ENCODE measurements around the gene ZNF865.

The ZNF865 gene

DNA sequence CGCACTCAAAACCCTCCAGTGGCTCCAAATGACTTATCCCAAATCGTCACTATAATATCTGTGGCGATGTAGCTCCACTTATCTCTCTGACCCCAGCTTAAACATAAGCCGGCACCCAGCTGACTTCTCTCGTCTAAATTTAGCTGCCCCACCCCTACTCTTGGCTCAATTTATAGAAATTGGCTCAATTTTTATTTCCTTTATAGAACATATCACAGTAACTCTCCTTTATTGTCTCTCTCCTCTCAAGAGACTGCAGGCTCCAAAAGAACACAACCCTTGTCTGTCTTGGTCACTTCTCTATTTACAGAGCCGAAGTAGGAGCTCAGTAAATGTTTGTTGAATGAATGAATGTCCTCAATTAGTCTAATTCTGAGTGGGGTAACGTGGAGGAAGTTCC, 18.1 kb downstream of the ZNF865 start:
- no peak for DNase-seq (ENCODE audit: low read depth in 2 of 2)

DNA sequence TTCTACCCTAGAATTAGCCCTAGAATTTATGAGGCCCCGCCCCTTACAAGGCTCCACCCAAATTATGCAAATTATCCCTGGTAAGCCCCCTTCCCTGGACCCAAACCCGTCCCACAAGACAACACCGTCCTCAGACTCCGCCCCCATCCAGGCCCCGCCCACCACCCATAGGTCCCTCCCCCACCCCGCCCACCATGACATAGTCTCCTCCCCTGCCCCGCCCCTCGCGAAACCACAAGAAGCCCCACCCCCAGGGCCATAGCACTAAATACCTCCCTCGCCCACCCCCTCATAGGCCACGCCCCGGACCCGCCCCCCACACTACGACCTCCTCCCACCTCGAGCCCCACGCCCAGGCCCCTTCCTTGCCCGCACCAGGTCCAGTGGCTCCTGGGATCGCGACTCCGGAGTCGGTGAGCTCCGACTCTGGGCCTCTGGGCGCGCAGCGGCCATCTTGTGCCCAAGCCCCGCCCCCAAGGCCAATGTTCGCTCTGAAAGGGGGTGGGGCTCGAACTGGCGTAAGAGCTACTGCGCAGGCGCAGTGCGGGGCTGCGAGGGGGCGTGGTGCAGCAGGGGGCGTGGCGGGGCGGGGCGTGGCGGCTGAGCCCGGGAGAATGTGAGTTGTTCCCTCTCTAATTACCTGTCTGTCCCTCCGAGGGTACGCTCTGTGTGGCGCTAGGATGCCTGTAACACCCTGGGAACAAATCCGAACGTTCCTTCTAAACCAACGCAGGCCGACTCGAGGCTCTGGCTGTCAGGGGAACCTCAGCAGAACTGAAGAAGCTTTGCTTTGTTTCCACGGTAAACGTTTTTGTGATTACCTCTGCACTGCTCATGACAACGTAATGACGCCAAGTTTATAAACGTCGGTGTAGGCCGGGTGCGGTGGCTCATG, 18.9 kb downstream of the ZNF865 start, which contains the start of gene ZNF784:
ZNF784 (minus strand) TSS at position 458 of the 895 bp plus-strand sequence; CDS start at position 453, 5 bp downstream.
- DNase-seq (ENCODE audit: low read depth in 2 of 2): peak; percentile 88

DNA sequence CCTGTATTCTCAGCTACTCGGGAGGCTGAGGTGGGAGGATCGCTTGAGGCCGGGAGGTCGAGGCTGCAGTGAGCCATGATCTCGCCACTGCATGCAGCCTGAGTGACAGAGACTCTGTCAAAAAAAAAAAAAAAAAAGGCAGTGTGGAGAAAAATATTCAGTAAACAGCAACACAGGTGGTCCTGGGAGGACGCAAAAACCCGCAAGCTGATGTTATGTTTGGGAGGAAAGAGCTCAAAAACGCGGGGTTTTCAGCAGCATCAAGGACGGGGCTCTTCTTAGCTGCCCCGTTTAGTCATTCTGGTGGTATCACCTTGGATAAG, 19.5 kb downstream of the ZNF865 start:
- DNase-seq (ENCODE audit: low read depth in 2 of 2): no peak

GRCh38 chr19:55626350-55626749, 20.9 kb downstream of the ZNF865 start:
- DNase-seq (ENCODE audit: low read depth in 2 of 2): peak in 1 of 2 donors; percentile 21

DNA sequence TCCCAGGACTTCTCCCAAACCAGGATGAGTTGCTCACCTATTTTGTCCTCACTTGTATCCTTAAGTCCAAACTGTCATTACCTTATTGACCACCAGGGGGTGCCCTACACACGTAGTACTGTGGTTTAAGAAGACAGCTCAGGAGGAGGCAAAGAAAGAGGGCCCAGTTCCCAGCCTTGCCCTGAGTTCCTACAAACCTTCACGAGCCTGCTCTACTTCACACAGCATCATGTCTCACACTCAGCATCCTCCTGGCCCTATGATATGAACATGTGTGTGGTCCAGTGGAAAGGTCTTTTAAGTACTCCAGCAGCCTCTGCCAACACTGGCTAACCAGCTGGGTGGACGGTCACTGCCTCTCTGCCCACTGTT, 27.0 kb downstream of the ZNF865 start:
- peak; percentile 63 to 86 for DNase-seq (ENCODE audit: low read depth in 2 of 2)

DNA sequence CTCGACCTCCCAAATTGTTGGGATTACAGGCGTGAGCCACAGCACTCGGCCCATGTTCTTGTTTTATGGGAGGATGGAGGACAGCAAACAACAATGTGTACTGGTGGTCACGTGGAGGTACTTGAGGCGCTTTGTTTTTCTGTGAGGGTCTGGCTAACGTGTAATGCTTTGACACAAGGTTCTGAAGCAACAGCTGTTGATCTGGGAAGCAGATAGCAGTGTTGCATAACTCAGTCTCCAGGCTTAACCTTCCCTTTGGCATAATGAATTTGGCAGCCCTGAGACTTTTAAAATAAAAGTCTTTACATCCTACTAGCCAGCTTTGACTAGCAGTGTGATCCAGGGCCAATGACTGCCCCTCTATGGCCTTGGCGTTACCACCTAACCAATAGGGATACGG, 28.4 kb downstream of the ZNF865 start:
- DNase-seq (ENCODE audit: low read depth in 2 of 2): no peak

- DNase-seq (ENCODE audit: low read depth in 2 of 2): no peak
These were observed 29.9 kb downstream of the ZNF865 start for GRCh38 chr19:55635334-55635717.

GRCh38 chr19:55635856-55636440, 30.5 kb downstream of the ZNF865 start:
- DNase-seq (ENCODE audit: low read depth in 2 of 2): no peak

- DNase-seq (ENCODE audit: low read depth in 2 of 2): no peak
These were observed 31.3 kb downstream of the ZNF865 start for GRCh38 chr19:55636723-55637122.

- DNase-seq (ENCODE audit: low read depth in 2 of 2): no peak
These were observed 32.1 kb downstream of the ZNF865 start for GRCh38 chr19:55637534-55637933.

GRCh38 chr19:55638864-55639359, 33.5 kb downstream of the ZNF865 start:
- peak; percentile 33 to 48 for DNase-seq (ENCODE audit: low read depth in 2 of 2)

DNA sequence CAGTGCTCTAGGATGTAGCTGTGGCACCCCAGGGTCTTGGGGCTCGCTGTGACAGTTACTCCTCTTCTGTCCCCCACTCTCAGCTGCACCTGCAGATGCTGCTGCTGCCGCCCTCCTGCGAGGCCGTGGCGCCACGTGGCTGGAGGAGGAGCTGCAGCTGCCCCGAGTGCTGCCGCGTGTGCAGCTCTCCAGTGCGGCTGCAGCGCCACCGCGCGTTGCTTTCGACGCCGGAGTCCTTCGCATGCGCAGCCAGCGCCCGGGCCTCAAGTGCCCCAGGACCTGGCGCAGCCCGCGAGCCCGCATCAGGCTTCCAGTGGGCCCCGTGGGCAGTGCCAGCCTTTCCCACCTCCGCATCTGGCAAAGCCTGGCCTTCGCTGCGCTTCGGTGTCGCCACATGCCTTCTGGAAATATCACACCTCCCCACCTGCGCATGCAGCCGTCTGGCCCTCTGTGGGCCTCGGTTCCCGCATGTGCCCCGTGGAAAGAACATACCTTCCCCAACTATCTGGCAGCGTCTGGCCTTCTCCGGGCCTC, 34.7 kb downstream of the ZNF865 start:
- DNase-seq (ENCODE audit: low read depth in 2 of 2): peak; percentile 47 to 73

DNA sequence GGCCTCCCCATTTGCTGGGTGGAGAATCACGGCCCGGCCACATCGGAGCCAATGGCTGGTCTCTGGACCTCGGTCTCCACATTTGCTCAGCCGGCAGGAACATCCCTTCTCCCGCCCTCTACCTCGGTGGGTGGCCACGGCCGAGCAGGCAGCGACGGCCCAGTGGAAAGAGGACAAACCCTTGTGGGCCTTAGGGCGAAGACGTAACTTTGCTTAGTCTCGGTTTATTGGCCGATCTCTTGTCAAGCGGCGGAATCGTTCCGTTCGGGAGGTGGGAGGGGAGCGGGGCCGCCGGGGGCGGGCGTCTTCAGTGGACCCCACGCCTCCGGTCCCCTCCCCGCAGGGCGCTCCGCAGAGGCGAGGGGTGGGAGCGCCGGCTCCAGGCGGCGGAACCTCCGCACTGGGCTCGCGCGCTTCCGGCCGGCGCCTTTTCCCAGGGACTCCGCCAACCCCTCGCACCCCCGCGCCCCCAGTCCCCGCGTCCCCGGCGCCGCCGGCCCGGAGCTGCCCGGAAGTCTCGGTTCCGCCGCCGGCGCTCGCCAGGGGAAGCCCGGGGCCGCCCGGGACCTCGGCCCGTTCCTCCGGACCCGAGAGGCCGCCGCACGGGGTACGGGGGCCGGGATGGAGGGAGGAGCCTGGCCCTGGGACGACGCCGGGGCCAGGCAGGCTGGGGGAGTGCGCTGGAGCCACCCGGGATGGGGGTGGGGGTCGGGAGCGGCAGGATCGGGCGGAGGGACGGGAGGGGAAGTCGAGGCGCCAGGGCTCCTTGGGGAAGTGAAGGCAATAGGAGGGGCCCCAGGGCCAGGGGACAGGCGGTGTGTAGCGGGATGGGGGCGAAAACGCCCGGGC, 35.4 kb downstream of the ZNF865 start, which contains the start of gene ZNF580:
ZNF580 (plus strand) TSS at position 426 of the 849 bp plus-strand sequence. CDS start 1,507 bp downstream, outside the sequence.
- peak in 1 of 2 donors; percentile 66 for DNase-seq (ENCODE audit: low read depth in 2 of 2)

- DNase-seq (ENCODE audit: low read depth in 2 of 2): no peak
These were observed 36.1 kb downstream of the ZNF865 start for GRCh38 chr19:55641426-55642152.

GRCh38 chr19:55642153-55643002, 36.9 kb downstream of the ZNF865 start:
- peak in 1 of 2 donors; percentile 21 for DNase-seq (ENCODE audit: low read depth in 2 of 2)

DNA sequence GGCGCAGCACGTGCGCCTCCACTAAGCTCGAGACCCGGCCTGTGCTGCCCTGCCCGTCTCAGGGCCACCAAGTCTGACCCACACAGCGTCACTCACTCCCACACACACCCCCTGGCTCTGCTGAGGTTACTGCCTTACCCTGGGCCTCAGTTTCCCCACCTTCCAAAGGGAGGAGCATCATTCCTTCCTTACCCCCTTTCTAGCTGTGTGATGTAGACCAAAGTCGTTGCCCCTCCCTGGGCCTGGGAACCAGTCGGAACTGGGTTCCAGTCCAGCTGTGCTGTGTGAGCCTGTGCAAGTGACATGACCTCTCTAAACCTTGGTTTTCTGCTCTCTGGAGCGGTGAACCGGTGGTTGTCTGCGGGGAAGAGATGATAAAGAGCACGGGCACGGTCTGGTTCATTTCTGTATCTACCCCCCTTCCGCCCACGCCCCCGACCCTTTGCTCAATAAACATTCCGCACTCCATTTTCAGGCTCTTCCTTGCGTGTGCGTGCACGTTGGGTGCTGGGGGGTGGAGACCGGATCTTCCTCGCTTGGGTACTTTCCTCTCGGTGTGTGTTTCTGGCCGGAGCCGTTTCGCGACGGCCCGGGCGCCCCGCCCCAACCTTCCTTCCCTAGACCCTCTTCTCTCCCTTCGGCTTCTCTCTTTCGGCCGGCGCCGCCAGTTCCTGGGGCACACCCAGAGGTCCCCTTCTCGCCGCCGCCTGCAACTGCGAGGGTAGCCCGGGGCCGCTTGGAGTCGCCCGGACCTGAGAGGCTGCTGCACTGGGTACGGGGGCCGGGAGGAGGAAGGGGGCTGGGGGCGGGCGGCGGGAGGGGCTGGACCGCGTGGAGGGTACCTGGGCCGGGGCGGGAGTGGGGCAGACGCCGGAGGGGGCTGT, 37.8 kb downstream of the ZNF865 start, which contains the start of gene ZNF581:
ZNF581 (plus strand) TSS at position 647 of the 884 bp plus-strand sequence. CDS start 923 bp downstream, outside the sequence.
- peak; percentile 60 to 75 for DNase-seq (ENCODE audit: low read depth in 2 of 2)

DNA sequence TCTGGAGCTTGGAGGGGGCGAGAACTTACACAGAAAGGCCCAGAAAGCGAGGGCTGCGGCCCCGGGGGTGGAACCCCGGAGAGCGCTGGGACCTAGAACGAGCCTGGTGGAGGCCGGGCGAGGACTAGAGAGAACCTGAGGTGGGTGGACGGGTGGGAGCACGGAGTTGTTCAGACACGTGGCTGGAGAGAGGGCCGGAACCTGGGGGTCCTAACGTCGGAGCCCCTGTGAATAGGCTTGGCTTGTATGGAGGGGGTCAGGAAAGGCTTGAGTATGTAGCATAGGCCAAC, 38.4 kb downstream of the ZNF865 start:
- DNase-seq (ENCODE audit: low read depth in 2 of 2): no peak

DNA sequence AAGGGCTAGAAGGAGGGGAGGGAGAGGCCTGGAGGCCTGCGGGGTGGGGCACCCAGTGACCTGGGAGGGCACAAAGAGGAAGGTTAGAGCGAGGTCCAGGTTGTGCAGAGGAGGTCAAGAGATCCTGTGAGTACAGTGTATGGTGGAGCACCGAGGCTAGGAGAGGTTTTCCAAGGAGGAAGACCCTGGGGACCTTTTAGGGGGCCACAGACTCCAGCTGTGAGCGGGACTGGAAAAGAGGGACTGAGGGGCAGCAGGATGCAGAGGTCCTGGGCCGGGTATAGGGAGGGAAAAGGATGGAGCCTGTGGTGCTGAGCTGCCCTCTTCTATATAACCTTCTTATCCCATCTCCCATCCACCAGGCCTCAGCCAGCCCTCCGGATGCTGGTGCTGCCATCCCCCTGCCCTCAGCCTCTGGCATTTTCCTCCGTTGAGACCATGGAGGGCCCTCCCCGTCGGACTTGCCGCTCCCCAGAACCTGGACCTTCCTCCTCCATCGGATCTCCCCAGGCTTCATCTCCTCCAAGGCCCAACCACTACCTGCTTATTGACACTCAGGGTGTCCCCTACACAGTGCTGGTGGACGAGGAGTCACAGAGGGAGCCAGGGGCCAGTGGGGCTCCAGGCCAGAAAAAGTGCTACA, 38.9 kb downstream of the ZNF865 start:
- no peak for DNase-seq (ENCODE audit: low read depth in 2 of 2)
